Measurements from ENCODE around the gene ALX1.

The ALX1 gene

GRCh38 chr12:85279449-85280164 lies 413 bp upstream of the ALX1 start:
- H3K4me3 ChIP-seq (ENCODE audit: low read depth, low read length) = peak overlapping the region; percentile 20
- peak overlapping the region; percentile 57 for H3K4me2 ChIP-seq (ENCODE audit: low read length)
- no peak overlapping the region for H3K9ac ChIP-seq
- no peaks in the 10 kb centered on the region for H3K4me1 ChIP-seq
- peaks cover 7% of the 10 kb centered on the region for H3K9me3 ChIP-seq (ENCODE audit: control insufficient read depth, low read length)
- no peak for TF ChIP-seq CTCF (IDR thresholded peaks at IDR 0.05)
- no peaks in the 10 kb centered on the region for H3K79me2 ChIP-seq
- H3K27ac ChIP-seq = no peak overlapping the region
- H3K36me3 ChIP-seq (ENCODE audit: control insufficient read depth, insufficient read depth, low read length) = no peaks in the 10 kb centered on the region
- H3K27me3 ChIP-seq (ENCODE audit: control insufficient read depth, insufficient read depth, low read length) = peaks cover 17% of the 10 kb centered on the region
- peak overlapping the region; percentile 50 for H2AFZ ChIP-seq

GRCh38 chr12:85280984-85281630 lies 1.1 kb downstream of the ALX1 start:
- H3K4me3 ChIP-seq (ENCODE audit: low read depth, low read length) = no peak overlapping the region
- H3K36me3 ChIP-seq (ENCODE audit: control insufficient read depth, insufficient read depth, low read length) = no peaks in the 10 kb centered on the region
- H3K27ac ChIP-seq = no peak overlapping the region
- H3K4me2 ChIP-seq (ENCODE audit: low read length) = no peak overlapping the region
- H2AFZ ChIP-seq = no peak overlapping the region
- no peaks in the 10 kb centered on the region for H3K4me1 ChIP-seq
- TF ChIP-seq CTCF (IDR thresholded peaks at IDR 0.05) = no peak
- H3K9ac ChIP-seq = no peak overlapping the region
- H3K9me3 ChIP-seq (ENCODE audit: control insufficient read depth, low read length) = peaks cover 7% of the 10 kb centered on the region
- H3K27me3 ChIP-seq (ENCODE audit: control insufficient read depth, insufficient read depth, low read length) = peaks cover 17% of the 10 kb centered on the region
- H3K79me2 ChIP-seq = no peaks in the 10 kb centered on the region

GRCh38 chr12:85281636-85282312 lies 1.8 kb downstream of the ALX1 start:
- no peak for TF ChIP-seq CTCF (IDR thresholded peaks at IDR 0.05)
- peaks cover 17% of the 10 kb centered on the region for H3K27me3 ChIP-seq (ENCODE audit: control insufficient read depth, insufficient read depth, low read length)

GRCh38 chr12:85283560-85283959 lies 3.5 kb downstream of the ALX1 start:
- Histone ChIP-seq H3K4me2 (ENCODE audit: low read length) (no peak overlapping the region), H3K27me3 (ENCODE audit: control insufficient read depth, insufficient read depth, low read length) (peaks cover 16% of the 10 kb centered on the region), H2AFZ (no peak overlapping the region), H3K4me3 (ENCODE audit: low read depth, low read length) (no peak overlapping the region), H3K79me2 (no peaks in the 10 kb centered on the region), H3K9ac (no peak overlapping the region), H3K9me3 (ENCODE audit: control insufficient read depth, low read length) (peaks cover 7% of the 10 kb centered on the region), H3K36me3 (ENCODE audit: control insufficient read depth, insufficient read depth, low read length) (no peaks in the 10 kb centered on the region), H3K27ac (no peak overlapping the region), H3K4me1 (no peaks in the 10 kb centered on the region)
- no peak for TF ChIP-seq CTCF (IDR thresholded peaks at IDR 0.05)

More at GRCh38 chr12:85281636-85282312, 1.8 kb downstream of the ALX1 start:
- Histone ChIP-seq H3K9ac (no peak overlapping the region), H3K4me1 (no peaks in the 10 kb centered on the region), H2AFZ (no peak overlapping the region), H3K27ac (no peak overlapping the region), H3K9me3 (ENCODE audit: control insufficient read depth, low read length) (peaks cover 7% of the 10 kb centered on the region), H3K36me3 (ENCODE audit: control insufficient read depth, insufficient read depth, low read length) (no peaks in the 10 kb centered on the region), H3K4me2 (ENCODE audit: low read length) (no peak overlapping the region), H3K4me3 (ENCODE audit: low read depth, low read length) (no peak overlapping the region), H3K79me2 (no peaks in the 10 kb centered on the region)

Data from parathyroid adenoma (tissue), 2 donors.